Mesothelial cell of epicardium (in vitro differentiated cells): ENCODE measurements around the gene RAF1. TPM values are rescaled to one million over a fixed set of nuclear protein-coding genes. Genes with fewer than 3 reads are reported as not detected.

ENCODE experiments used
- DNase-seq, 2 experiments: peaks; one replicate each; pipeline ENCODE4 v3.0.0; 2021; ENCODE audit warnings: low spot score in 2 of 2; ENCODE audit not compliant: unreplicated experiment in 2 of 2
- H3K27ac Mint-ChIP-seq: 2 replicates; pipeline ENCODE4 v1.8.0; 2021; ENCODE audit warnings: mixed read lengths
- H3K27me3 Mint-ChIP-seq: 2 replicates; pipeline ENCODE4 v1.8.0; 2021; ENCODE audit warnings: low read depth, mixed read lengths
- H3K36me3 Mint-ChIP-seq: 2 replicates; pipeline ENCODE4 v1.8.0; 2021; ENCODE audit warnings: mixed read lengths
- H3K4me1 Mint-ChIP-seq: 2 replicates; pipeline ENCODE4 v1.8.0; 2021; ENCODE audit warnings: mixed read lengths
- H3K4me3 Mint-ChIP-seq: 2 replicates; pipeline ENCODE4 v1.8.0; 2021; ENCODE audit warnings: mild to moderate bottlenecking, moderate library complexity, mixed read lengths
- H3K9me3 Mint-ChIP-seq: 2 replicates; pipeline ENCODE4 v1.8.0; 2021; ENCODE audit warnings: mixed read lengths
- total RNA-seq: library from RNA; stranded (reverse); gene quantifications from 3 replicates; pipeline ENCODE4 v1.2.1, GENCODE V29; 2021
- TF ChIP-seq, protein P1 (sequence below): fragments of 200-600 bp; sonication (generic); IDR thresholded peaks from one replicate; pipeline ENCODE4 v1.5.0; 2021; ENCODE audit warnings: antibody characterized with exemption; ENCODE audit not compliant: unreplicated experiment

RAF1 gene
- total RNA-seq, 1 donor from 2014 or later = 116 TPM

- no peaks in the 10 kb centered on the region for H3K4me1 Mint-ChIP-seq
- no peak for DNase-seq
- no peak overlapping the region for H3K4me3 Mint-ChIP-seq
- H3K36me3 Mint-ChIP-seq = peaks cover 4% of the 10 kb centered on the region
- no peak overlapping the region for H3K27ac Mint-ChIP-seq
- H3K27me3 Mint-ChIP-seq = no peaks in the 10 kb centered on the region
- TF ChIP-seq, protein P1, sequence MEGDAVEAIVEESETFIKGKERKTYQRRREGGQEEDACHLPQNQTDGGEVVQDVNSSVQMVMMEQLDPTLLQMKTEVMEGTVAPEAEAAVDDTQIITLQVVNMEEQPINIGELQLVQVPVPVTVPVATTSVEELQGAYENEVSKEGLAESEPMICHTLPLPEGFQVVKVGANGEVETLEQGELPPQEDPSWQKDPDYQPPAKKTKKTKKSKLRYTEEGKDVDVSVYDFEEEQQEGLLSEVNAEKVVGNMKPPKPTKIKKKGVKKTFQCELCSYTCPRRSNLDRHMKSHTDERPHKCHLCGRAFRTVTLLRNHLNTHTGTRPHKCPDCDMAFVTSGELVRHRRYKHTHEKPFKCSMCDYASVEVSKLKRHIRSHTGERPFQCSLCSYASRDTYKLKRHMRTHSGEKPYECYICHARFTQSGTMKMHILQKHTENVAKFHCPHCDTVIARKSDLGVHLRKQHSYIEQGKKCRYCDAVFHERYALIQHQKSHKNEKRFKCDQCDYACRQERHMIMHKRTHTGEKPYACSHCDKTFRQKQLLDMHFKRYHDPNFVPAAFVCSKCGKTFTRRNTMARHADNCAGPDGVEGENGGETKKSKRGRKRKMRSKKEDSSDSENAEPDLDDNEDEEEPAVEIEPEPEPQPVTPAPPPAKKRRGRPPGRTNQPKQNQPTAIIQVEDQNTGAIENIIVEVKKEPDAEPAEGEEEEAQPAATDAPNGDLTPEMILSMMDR = no peak
- no peaks in the 10 kb centered on the region for H3K9me3 Mint-ChIP-seq
Measured at GRCh38 chr3:12536423-12536822, 127.5 kb downstream of the RAF1 start.

Other genes starting within 250 kb of the RAF1 start
- gene TSEN2, start 179.6 kb downstream of the RAF1 start, total RNA-seq = 29.0 to 34.0 TPM (median 30.8 TPM) in 3 replicates
- gene MKRN2OS, start 118.6 kb downstream of the RAF1 start, total RNA-seq = 0.25 to 0.29 TPM (median 0.29 TPM) in 3 replicates
- 34.2 to 36.4 TPM (median 34.7 TPM) in 3 replicates for gene MKRN2, start 107.0 kb downstream of the RAF1 start, total RNA-seq
- gene TMEM40, start 95.1 kb upstream of the RAF1 start, total RNA-seq = 7.8 to 8.3 TPM (median 8.0 TPM) in 3 replicates
- 13.2 to 14.4 TPM (median 14.0 TPM) in 3 replicates for gene CAND2, start 132.6 kb upstream of the RAF1 start, total RNA-seq
- gene RPL32, start 177.4 kb upstream of the RAF1 start, total RNA-seq = 1,710 to 1,896 TPM (median 1,851 TPM) in 3 replicates